ENCODE measurements around the gene COL16A1. TPM values are rescaled to one million over a fixed set of nuclear protein-coding genes. Genes with fewer than 3 reads are reported as not detected.

COL16A1 gene
- polyA plus RNA-seq, 3 donors = 0.13 TPM; not detected in 2

DNA sequence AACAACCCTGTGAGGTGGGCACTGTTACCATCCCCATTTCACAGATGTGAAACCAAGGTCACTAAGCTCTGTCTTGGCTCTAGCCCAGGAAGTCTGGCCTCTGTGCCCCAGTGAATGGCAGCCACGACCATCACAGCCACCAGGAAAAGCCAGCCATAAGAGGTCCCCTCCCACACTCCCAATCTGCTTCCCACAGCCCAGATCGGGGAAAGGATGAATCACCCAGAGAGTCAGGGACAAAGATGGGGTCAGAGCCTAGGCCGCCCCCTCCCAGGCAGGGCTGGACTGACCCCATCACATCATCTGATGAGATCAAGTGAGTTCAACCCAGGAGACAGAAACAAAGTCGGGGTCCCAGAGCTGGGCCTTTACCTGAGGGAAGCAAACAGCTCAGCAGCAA lies 22.9 kb upstream of the COL16A1 start:
- H3K9me3 Mint-ChIP-seq = no peaks in the 10 kb centered on the region
- Histone ChIP-seq H3K36me3 (replicated peaks in 1 of 2; ENCODE audit: control insufficient read depth in 1 of 2, insufficient read depth in 2 of 2, low read length in 2 of 2) (no peaks in the 10 kb centered on the region), H3K79me2 (ENCODE audit: insufficient read depth, low read length) (no peaks in the 10 kb centered on the region), H2AFZ (ENCODE audit: insufficient read depth, low read depth, low read length, poor library complexity, severe bottlenecking) (no peak overlapping the region), H3K4me2 (replicated peaks; ENCODE audit: extremely low read depth, low read length, poor library complexity, severe bottlenecking) (no peak overlapping the region), H3K27ac (ENCODE audit: low read depth in 1 of 2, low read length in 2 of 2) (no peak overlapping the region), H3K9me3 (replicated peaks in 1 of 2; ENCODE audit: control insufficient read depth in 1 of 2, insufficient read depth in 1 of 2, low read length in 2 of 2) (no peaks in the 10 kb centered on the region), H3K27me3 (ENCODE audit: control insufficient read depth in 2 of 2, insufficient read depth in 2 of 2, low read length in 2 of 2) (no peaks in the 10 kb centered on the region), H3K9ac (ENCODE audit: insufficient read depth, low read length, poor library complexity, severe bottlenecking) (no peak overlapping the region), H3K4me3 (replicated peaks in 1 of 3; ENCODE audit: low read depth in 2 of 3, low read length in 3 of 3) (no peak overlapping the region), H4K20me1 (ENCODE audit: insufficient read depth, low read length) (no peaks in the 10 kb centered on the region), H3K4me1 (ENCODE audit: control insufficient read depth in 1 of 2, insufficient read depth in 2 of 2, low read length in 2 of 2) (no peaks in the 10 kb centered on the region)
- H3K27me3 Mint-ChIP-seq (ENCODE audit: low read depth in 3 of 3) = peaks cover 0 to 5% (median 4%) of the 10 kb centered on the region in 3 donors
- 92% methylated on average over 2 of the region's 4 CpGs for WGBS (ENCODE audit: insufficient coverage)
- no peak overlapping the region for H3K4me3 Mint-ChIP-seq
- no peaks in the 10 kb centered on the region for H3K4me1 Mint-ChIP-seq
- TF ChIP-seq, protein P1, sequence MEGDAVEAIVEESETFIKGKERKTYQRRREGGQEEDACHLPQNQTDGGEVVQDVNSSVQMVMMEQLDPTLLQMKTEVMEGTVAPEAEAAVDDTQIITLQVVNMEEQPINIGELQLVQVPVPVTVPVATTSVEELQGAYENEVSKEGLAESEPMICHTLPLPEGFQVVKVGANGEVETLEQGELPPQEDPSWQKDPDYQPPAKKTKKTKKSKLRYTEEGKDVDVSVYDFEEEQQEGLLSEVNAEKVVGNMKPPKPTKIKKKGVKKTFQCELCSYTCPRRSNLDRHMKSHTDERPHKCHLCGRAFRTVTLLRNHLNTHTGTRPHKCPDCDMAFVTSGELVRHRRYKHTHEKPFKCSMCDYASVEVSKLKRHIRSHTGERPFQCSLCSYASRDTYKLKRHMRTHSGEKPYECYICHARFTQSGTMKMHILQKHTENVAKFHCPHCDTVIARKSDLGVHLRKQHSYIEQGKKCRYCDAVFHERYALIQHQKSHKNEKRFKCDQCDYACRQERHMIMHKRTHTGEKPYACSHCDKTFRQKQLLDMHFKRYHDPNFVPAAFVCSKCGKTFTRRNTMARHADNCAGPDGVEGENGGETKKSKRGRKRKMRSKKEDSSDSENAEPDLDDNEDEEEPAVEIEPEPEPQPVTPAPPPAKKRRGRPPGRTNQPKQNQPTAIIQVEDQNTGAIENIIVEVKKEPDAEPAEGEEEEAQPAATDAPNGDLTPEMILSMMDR (IDR thresholded peaks at IDR 0.05) = no peak
- intact Hi-C loops (cut with micrococcal nuclease) = no loop called here
- H3K27ac Mint-ChIP-seq = no peak overlapping the region
- no peaks in the 10 kb centered on the region for H3K36me3 Mint-ChIP-seq
- DNase-seq = no peak

DNA sequence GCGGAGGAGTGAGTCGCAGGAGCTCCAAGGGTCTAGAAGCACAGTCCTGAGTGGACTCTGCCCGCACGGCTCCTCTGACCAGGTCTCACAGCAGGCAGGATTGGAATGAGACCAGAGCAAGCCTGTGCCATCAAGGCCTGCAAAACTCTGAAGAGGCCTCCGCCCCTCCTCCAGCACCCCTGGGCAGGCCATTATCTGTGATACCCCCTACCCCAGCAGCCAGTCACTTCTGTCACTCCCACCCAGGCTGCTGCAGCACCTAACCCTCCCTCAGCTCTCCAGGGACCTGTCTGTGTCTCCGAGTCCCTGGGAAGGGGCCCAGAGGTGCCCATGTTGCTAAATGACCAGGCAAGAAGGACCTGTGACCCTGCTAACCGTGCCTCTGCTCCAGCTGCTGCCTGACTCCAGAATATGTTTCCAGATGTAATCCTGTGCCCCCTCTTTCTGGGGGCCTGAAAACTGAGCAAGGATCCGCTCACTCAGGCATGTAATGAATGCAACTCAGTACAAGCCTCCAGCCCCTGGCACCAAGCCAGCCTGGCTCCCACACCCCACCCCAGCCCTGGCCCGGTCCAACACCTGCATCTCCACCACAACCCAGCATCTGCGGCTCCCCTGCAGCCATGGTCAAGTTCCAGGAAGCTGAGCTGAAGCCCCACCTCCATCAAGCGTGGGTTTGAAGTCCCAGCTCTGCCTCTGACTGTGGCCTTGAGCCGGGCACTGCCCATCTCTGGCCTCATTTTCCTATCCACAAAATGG lies 22.1 kb upstream of the COL16A1 start:
- H2AFZ ChIP-seq (ENCODE audit: insufficient read depth, low read depth, low read length, poor library complexity, severe bottlenecking) = no peak overlapping the region
- H3K79me2 ChIP-seq (ENCODE audit: insufficient read depth, low read length) = no peaks in the 10 kb centered on the region
- no peaks in the 10 kb centered on the region for H3K27me3 ChIP-seq (ENCODE audit: control insufficient read depth in 2 of 2, insufficient read depth in 2 of 2, low read length in 2 of 2)
- no peak overlapping the region for H3K4me3 ChIP-seq (replicated peaks in 1 of 3; ENCODE audit: low read depth in 2 of 3, low read length in 3 of 3)
- intact Hi-C loops (cut with micrococcal nuclease) = no loop called here
- no peaks in the 10 kb centered on the region for H4K20me1 ChIP-seq (ENCODE audit: insufficient read depth, low read length)
- no peaks in the 10 kb centered on the region for H3K4me1 ChIP-seq (ENCODE audit: control insufficient read depth in 1 of 2, insufficient read depth in 2 of 2, low read length in 2 of 2)
- H3K4me3 Mint-ChIP-seq = no peak overlapping the region
- H3K4me2 ChIP-seq (replicated peaks; ENCODE audit: extremely low read depth, low read length, poor library complexity, severe bottlenecking) = no peak overlapping the region
- peaks cover 3 to 5% (median 4%) of the 10 kb centered on the region in 3 donors for H3K27me3 Mint-ChIP-seq (ENCODE audit: low read depth in 3 of 3)
- DNase-seq = no peak
- no peak overlapping the region for H3K9ac ChIP-seq (ENCODE audit: insufficient read depth, low read length, poor library complexity, severe bottlenecking)
- 84% methylated on average over 9 of the region's 12 CpGs for WGBS (ENCODE audit: insufficient coverage)
- TF ChIP-seq, protein P1 (IDR thresholded peaks at IDR 0.05) = no peak
- no peak overlapping the region for H3K27ac ChIP-seq (ENCODE audit: low read depth in 1 of 2, low read length in 2 of 2)
- H3K9me3 Mint-ChIP-seq = no peaks in the 10 kb centered on the region
- H3K36me3 Mint-ChIP-seq = no peaks in the 10 kb centered on the region
- H3K4me1 Mint-ChIP-seq = no peaks in the 10 kb centered on the region
- no peaks in the 10 kb centered on the region for H3K36me3 ChIP-seq (replicated peaks in 1 of 2; ENCODE audit: control insufficient read depth in 1 of 2, insufficient read depth in 2 of 2, low read length in 2 of 2)
- H3K27ac Mint-ChIP-seq = no peak overlapping the region
- H3K9me3 ChIP-seq (replicated peaks in 1 of 2; ENCODE audit: control insufficient read depth in 1 of 2, insufficient read depth in 1 of 2, low read length in 2 of 2) = no peaks in the 10 kb centered on the region

All from CD14-positive monocyte (primary cell).